Esophagus muscularis mucosa (tissue), 4 donors: ENCODE results near the gene MYL5.

Source experiments
- CTCF ChIP-seq, 3 experiments: fragments of 200-600 bp in 2 of 3; fragments of 450-650 bp in 1 of 3; sonication (generic) in 2 of 3; IDR thresholded peaks; one replicate each; pipeline ENCODE4 v1.5.1; 2017 to 2019; ENCODE audit warnings: antibody characterized with exemption in 3 of 3, mild to moderate bottlenecking in 2 of 3, moderate library complexity in 1 of 3
- EP300 ChIP-seq: sonication (generic); formaldehyde crosslinking; IDR thresholded peaks from one replicate; pipeline ENCODE4 v1.6.1; 2017; ENCODE audit warnings: antibody characterized with exemption
- POLR2AphosphoS5 ChIP-seq, 2 donors: sonication (generic); formaldehyde crosslinking; IDR thresholded peaks; one replicate each; pipeline ENCODE4 v1.6.1; 2017; ENCODE audit warnings: antibody characterized with exemption in 2 of 2

- TF ChIP-seq CTCF (IDR thresholded peaks at IDR 0.05) (no peak), EP300 (no peak), POLR2AphosphoS5 (IDR thresholded peaks at IDR 0.05) (peak; percentile 57 to 64)
These were observed 13.0 kb downstream of the MYL5 start for GRCh38 chr4:687048-687970.
